ENCODE measurements around the gene EHHADH. TPM values are rescaled to one million over a fixed set of nuclear protein-coding genes. Genes with fewer than 3 reads are reported as not detected.
A peak's percentile ranks its signal among the peaks of the same experiment; 100 is the strongest.

EHHADH gene
- total and polyA plus RNA-seq, 2 of the 13 experiments (the other 11 are each of a cell fraction or from before 2014, with no cell fraction given): 14.5 to 38.9 TPM

DNA sequence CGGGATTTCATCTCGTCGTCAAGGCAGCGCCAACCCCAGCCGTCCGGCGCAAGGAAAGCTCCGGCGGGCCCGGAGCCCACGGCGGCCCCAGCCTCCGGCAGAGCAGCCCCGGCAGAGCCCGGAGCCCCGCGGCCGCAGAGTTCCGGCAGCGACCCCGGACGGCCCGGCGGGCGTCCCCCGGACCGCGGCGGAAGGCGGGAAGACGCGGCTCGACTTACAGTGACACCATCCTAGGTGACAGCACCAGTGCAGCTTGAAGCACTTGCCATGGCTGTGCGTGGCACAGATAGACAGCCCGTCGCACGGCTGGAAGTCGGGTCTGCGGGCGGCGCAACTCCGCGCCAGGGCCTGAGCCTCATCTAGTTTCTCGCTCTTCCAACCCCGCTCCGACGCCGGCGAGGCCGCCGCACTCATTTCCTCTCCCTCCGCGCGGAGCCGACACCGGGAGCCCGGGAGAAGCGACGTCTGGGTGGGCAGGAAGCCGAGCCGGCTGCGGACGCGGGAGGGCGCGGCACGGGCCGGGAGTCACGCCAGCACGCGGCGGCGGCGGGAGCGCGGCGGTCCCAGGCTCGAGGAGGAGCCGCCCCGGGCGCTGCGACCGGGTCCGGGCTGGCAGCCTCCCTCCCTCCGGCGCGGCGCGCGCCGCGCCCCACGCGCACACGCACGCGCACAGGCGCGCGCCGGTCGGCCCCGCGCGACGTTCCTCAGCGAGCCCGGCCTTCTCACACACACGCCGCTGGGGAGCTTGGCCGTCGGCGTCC is 101.3 kb downstream of the EHHADH start, which contains the start of gene C3orf70 (continued):
- TF ChIP-seq ZNF572 (CRISPR knock-in tag; IDR thresholded peaks at IDR 0.05) (no peak), KLF9 (CRISPR knock-in tag; IDR thresholded peaks at IDR 0.05; ENCODE audit: low read depth) (no peak), ATAD3A (CRISPR knock-in tag; IDR thresholded peaks at IDR 0.05) (no peak), FOXO1 (CRISPR knock-in tag; IDR thresholded peaks at IDR 0.05) (no peak), NFIB (CRISPR knock-in tag; IDR thresholded peaks at IDR 0.05; ENCODE audit: borderline replicate concordance) (no peak), ZNF33A (CRISPR knock-in tag; IDR thresholded peaks at IDR 0.05; ENCODE audit: borderline replicate concordance) (no peak), ZNF761 (CRISPR knock-in tag; conservative IDR thresholded peaks at IDR 0.05) (no peak), RAD21 (CRISPR knock-in tag; IDR thresholded peaks at IDR 0.05) (peak; percentile 17; the same call in 1 of the 2 replicates), ZNF614 (CRISPR knock-in tag; IDR thresholded peaks at IDR 0.05; ENCODE audit: borderline replicate concordance) (no peak), MED13 (CRISPR knock-in tag; IDR thresholded peaks at IDR 0.05) (peak; percentile 51; the same call in 1 of the 2 replicates), ZNF382 (CRISPR knock-in tag; IDR thresholded peaks at IDR 0.05; ENCODE audit: borderline replicate concordance) (no peak), KMT2A (CRISPR knock-in tag; IDR thresholded peaks at IDR 0.05) (no peak), NAIF1 (CRISPR knock-in tag; IDR thresholded peaks at IDR 0.05; ENCODE audit: borderline replicate concordance) (no peak), NR2F2 (IDR thresholded peaks at IDR 0.05; ENCODE audit: borderline replicate concordance, low read depth) (no peak), KDM6A (CRISPR knock-in tag; IDR thresholded peaks at IDR 0.05; ENCODE audit: low read depth) (no peak), ZNF782 (CRISPR knock-in tag; IDR thresholded peaks at IDR 0.05; ENCODE audit: borderline replicate concordance) (no peak), NONO (IDR thresholded peaks at IDR 0.05) (no peak), NONO (CRISPR knock-in tag; conservative IDR thresholded peaks at IDR 0.05) (no peak; the same call in 1 of the 2 replicates), ZNF777 (CRISPR knock-in tag; IDR thresholded peaks at IDR 0.05) (peak; percentile 94), ZNF274 (CRISPR knock-in tag; IDR thresholded peaks at IDR 0.05) (no peak), TOPORS (CRISPR knock-in tag; IDR thresholded peaks at IDR 0.05) (0 out of 2 replicates have a peak, but pooled peaks have one; percentile 50)
- TF ChIP-seq, protein P1, sequence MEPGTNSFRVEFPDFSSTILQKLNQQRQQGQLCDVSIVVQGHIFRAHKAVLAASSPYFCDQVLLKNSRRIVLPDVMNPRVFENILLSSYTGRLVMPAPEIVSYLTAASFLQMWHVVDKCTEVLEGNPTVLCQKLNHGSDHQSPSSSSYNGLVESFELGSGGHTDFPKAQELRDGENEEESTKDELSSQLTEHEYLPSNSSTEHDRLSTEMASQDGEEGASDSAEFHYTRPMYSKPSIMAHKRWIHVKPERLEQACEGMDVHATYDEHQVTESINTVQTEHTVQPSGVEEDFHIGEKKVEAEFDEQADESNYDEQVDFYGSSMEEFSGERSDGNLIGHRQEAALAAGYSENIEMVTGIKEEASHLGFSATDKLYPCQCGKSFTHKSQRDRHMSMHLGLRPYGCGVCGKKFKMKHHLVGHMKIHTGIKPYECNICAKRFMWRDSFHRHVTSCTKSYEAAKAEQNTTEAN (CRISPR knock-in tag; conservative IDR thresholded peaks at IDR 0.05): peak; percentile 85
- TF ChIP-seq, protein P2, sequence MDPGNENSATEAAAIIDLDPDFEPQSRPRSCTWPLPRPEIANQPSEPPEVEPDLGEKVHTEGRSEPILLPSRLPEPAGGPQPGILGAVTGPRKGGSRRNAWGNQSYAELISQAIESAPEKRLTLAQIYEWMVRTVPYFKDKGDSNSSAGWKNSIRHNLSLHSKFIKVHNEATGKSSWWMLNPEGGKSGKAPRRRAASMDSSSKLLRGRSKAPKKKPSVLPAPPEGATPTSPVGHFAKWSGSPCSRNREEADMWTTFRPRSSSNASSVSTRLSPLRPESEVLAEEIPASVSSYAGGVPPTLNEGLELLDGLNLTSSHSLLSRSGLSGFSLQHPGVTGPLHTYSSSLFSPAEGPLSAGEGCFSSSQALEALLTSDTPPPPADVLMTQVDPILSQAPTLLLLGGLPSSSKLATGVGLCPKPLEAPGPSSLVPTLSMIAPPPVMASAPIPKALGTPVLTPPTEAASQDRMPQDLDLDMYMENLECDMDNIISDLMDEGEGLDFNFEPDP (CRISPR knock-in tag; conservative IDR thresholded peaks at IDR 0.05): no peak
- TF ChIP-seq, protein P3, sequence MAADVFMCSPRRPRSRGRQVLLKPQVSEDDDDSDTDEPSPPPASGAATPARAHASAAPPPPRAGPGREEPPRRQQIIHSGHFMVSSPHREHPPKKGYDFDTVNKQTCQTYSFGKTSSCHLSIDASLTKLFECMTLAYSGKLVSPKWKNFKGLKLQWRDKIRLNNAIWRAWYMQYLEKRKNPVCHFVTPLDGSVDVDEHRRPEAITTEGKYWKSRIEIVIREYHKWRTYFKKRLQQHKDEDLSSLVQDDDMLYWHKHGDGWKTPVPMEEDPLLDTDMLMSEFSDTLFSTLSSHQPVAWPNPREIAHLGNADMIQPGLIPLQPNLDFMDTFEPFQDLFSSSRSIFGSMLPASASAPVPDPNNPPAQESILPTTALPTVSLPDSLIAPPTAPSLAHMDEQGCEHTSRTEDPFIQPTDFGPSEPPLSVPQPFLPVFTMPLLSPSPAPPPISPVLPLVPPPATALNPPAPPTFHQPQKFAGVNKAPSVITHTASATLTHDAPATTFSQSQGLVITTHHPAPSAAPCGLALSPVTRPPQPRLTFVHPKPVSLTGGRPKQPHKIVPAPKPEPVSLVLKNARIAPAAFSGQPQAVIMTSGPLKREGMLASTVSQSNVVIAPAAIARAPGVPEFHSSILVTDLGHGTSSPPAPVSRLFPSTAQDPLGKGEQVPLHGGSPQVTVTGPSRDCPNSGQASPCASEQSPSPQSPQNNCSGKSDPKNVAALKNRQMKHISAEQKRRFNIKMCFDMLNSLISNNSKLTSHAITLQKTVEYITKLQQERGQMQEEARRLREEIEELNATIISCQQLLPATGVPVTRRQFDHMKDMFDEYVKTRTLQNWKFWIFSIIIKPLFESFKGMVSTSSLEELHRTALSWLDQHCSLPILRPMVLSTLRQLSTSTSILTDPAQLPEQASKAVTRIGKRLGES (CRISPR knock-in tag; IDR thresholded peaks at IDR 0.05; ENCODE audit: borderline replicate concordance): 0 out of 2 replicates have a peak, but pooled peaks have one; percentile 67
- TF ChIP-seq, protein P4, sequence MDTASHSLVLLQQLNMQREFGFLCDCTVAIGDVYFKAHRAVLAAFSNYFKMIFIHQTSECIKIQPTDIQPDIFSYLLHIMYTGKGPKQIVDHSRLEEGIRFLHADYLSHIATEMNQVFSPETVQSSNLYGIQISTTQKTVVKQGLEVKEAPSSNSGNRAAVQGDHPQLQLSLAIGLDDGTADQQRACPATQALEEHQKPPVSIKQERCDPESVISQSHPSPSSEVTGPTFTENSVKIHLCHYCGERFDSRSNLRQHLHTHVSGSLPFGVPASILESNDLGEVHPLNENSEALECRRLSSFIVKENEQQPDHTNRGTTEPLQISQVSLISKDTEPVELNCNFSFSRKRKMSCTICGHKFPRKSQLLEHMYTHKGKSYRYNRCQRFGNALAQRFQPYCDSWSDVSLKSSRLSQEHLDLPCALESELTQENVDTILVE (CRISPR knock-in tag; IDR thresholded peaks at IDR 0.05): no peak
